Adipose tissue (tissue), 3 donors: Measurements from ENCODE around the gene RPL26. TPM values are rescaled to one million over a fixed set of nuclear protein-coding genes. Genes with fewer than 3 reads are reported as not detected.

Experiments
- H3K27ac ChIP-seq: one replicate; pipeline ENCODE4 v1.5.1; 2013; ENCODE audit warnings: low read depth, low read length
- WGBS, 3 donors: extraction: QIAGEN DNeasy Blood & Tissue Kit; methylation state at CpG; one replicate each; pipeline ENCODE4 v1.1.7; 2013; 5-methylcytosine and 5-hydroxymethylcytosine counted together
- polyA plus RNA-seq, 3 donors: library from polyadenylated mRNA; stranded (reverse); fragments of 200-250 nt; gene quantifications; one replicate each; pipeline ENCODE4 v1.2.3, GENCODE V29; 2013
- donor health status: healthy with polysubstance abuse.
- donor health status: Bipolar disorder and iron deficiency.
- donor health status: healthy.

Gene RPL26
- polyA plus RNA-seq, 3 donors: 2,554 to 5,822 (median 3,896) TPM

- WGBS, 3 donors: 67 to 69% (median 68%) methylated on average over 6 of the region's 6 CpGs
- no peak overlapping the region for H3K27ac ChIP-seq
Observed at GRCh38 chr17:8345052-8345690, 37.8 kb downstream of the RPL26 start.

DNA sequence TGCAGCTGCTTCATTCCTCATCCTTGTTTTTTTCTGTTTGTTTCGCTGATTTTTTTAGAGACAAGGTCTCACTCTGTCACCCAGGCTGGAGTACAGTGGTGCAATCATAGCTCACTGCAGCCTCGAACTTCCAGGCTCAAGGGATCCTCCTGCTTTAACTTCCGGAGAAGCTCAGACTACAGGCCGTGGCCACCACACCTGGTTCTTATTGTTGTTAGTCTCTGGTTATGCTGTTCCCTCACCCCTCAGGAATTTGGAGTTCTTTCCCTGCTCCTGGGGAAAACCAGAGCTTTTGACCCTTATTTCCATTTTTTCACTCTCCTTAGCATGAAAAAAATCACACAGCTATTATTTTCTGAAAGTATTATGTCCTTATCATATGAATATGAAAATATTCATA, 41.5 kb downstream of the RPL26 start:
- no peak overlapping the region for H3K27ac ChIP-seq
- WGBS, 3 donors: 67 to 77% (median 70%) methylated on average over 4 of the region's 4 CpGs

DNA sequence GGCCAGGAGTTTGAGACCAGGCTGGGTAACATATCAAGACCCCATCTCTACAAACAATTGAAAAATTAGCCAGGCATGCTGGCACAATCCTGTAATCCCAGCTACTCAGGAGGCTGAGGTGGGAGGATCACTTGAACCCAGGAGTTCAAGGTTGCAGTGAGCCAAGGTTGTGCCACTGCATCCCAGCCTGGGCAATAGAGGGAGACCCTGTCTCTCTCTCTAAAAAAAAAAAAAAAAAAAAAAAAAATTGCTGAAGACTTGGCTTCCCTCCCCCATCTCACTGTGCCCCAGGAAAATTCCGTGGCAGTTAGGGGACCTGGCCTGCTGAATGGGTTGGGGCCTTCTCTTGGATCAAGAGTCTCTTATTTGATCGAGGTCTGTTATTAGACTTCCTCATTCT, 43.5 kb downstream of the RPL26 start, which contains the start of gene ODF4:
ODF4 (plus strand) TSS at position 301 of the 400 bp plus-strand sequence. CDS start 212 bp downstream, outside the sequence.
- H3K27ac ChIP-seq: no peak within 1 kb of the TSS
- 74 to 83% (median 76%) methylated on average over 2 of the region's 2 CpGs for WGBS, 3 donors

DNA sequence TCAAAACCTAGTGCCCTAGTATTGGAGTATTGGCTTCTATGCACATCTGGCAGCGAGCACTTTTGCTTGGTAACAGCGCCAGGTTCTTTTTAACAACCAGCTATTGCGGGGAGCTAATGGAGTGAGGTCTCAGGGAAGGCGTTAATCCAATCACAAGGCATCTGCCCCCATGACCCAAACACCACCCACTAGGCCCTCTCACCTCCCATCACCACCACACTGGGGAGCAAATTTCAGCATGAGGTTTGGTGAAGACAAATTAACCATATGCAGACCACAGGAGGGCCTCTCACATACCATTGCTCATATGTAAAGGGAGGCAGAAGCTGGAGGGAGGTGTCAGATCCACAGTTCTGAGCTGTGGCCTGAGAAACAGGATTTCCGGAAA, 44.2 kb downstream of the RPL26 start:
- 72 to 83% (median 83%) methylated on average over 5 of the region's 5 CpGs for WGBS, 3 donors
- no peak overlapping the region for H3K27ac ChIP-seq

DNA sequence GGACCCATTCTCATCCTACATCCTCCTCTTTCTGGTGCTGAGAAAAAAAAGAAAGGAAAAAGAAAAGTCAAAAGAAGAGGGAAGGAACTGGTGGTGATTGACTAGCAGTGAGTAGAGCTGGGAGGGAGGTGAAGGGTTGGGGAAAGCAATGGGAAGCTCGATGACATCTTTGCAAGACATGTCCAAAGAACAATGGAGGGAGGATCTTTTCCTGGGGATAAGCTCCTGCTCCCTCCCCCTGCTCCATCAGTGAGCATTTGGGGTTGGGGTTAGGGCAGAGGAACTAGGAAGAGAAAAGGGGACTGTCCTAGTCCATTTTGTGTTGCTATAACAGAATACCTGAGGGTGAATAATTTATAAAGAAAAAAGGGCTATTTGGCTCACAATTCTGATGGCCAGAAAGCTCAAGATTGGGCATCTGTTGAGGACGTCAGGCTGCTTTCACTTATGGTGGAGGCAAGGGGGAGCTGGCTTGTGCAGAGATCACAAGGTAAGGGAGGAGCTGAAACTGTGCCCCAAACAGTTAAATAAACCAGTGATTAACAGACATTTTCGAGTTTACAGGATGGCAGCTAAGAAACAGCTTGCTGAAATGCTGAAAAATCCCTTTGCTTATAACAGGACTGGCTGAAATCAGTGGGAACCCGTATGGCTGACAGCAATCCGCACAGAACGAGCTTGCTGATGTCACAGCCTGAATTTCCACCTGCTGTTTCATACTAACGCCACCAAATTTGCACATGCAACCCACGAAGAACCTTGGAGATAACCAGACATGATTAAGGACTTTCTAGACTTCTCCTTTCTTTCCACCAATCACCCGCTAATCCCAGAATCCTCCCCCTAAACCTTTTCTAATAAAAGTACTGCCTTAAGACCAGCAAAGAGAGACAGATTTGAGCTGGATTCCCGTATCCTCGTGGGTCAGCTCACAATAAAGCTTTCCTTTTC, 44.9 kb downstream of the RPL26 start:
- WGBS, 3 donors: 20 to 39% (median 32%) methylated on average over 11 of the region's 11 CpGs
- H3K27ac ChIP-seq: no peak overlapping the region

DNA sequence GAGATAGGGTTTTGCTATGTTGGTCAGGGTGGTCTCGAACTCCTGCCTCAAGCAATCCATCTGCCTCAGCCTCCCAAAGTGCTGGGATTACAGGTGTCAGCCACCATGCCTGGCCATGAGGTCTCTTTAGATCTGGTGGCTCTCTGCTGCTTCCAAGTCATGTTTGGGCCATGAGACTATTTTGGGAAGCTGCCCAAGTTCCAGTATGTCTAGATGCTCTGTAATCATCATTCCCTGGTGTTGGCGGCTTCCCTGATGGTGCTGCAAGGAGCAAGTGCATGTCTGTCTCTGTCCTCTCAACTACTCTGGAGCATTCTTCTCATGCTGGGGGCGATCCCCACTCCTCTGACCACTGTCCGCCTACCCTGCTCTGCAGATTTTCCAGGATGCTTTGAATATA, 49.7 kb downstream of the RPL26 start:
- no peak overlapping the region for H3K27ac ChIP-seq
- 89 to 95% (median 93%) methylated on average over 4 of the region's 4 CpGs for WGBS, 3 donors

DNA sequence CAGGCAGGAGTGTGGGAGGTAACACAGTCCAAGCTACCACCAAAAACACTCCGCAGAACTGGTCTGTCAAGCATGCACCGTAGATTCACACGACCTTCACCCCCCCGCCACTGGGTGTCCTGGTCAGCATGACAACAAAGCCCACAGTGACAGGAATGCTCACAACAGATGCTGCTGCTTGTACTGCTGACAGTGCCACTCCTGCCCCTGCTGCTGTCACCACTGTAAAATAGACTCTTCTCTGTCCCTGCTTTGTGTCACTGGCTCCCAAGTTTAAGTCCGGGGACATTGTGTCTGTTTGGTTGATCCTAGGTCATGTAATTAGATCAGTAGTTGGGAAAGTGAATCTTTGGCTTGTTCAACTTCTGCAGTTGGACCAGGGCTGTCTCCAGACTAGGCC, 50.3 kb downstream of the RPL26 start:
- H3K27ac ChIP-seq: no peak overlapping the region

GRCh38 chr17:8332128-8332527, 50.9 kb downstream of the RPL26 start:
- WGBS, 3 donors: 73 to 87% (median 86%) methylated on average over 2 of the region's 2 CpGs
- no peak overlapping the region for H3K27ac ChIP-seq

More for the DNA sequence above, 50.3 kb downstream of the RPL26 start:
- 41 to 73% (median 62%) methylated on average over 5 of the region's 5 CpGs for WGBS, 3 donors

Other genes starting within 250 kb of the RPL26 start
- 100 to 1,000 TPM in 2 of 3 donors, 10 to 100 TPM in 1; 89.7 to 239 (median 142) TPM for gene PER1, start 230.8 kb downstream of the RPL26 start, polyA plus RNA-seq
- 10 to 100 TPM; 36.0 to 52.6 (median 49.6) TPM for gene VAMP2, start 220.2 kb downstream of the RPL26 start, polyA plus RNA-seq
- 10 to 100 TPM in 1 of 3 donors, 1 to 10 TPM in 2; 4.5 to 12.1 (median 8.6) TPM for gene TMEM107, start 206.8 kb downstream of the RPL26 start, polyA plus RNA-seq
- gene BORCS6, start 193.0 kb downstream of the RPL26 start, polyA plus RNA-seq: 10 to 100 TPM in 1 of 3 donors, 1 to 10 TPM in 2; 3.3 to 13.9 (median 5.2) TPM
- 1 to 10 TPM in 1 of 3 donors, under 1 TPM in 2; 0.52 to 2.5 (median 0.56) TPM for gene AURKB, start 172.6 kb downstream of the RPL26 start, polyA plus RNA-seq
- gene CTC1, start 135.1 kb downstream of the RPL26 start, polyA plus RNA-seq: 10 to 100 TPM; 10.3 to 19.8 (median 12.1) TPM
- 10 to 100 TPM in 1 of 3 donors, 1 to 10 TPM in 2; 8.2 to 20.7 (median 9.3) TPM for gene PFAS, start 133.9 kb downstream of the RPL26 start, polyA plus RNA-seq
- gene RANGRF, start 94.5 kb downstream of the RPL26 start, polyA plus RNA-seq: 10 to 100 TPM; 19.1 to 36.4 (median 32.4) TPM
- 1 to 10 TPM; 2.9 to 5.7 (median 3.9) TPM for gene SLC25A35, start 87.8 kb downstream of the RPL26 start, polyA plus RNA-seq
- 10 to 100 TPM in 2 of 3 donors, 1 to 10 TPM in 1; 3.2 to 66.0 (median 54.8) TPM for gene ARHGEF15, start 73.0 kb downstream of the RPL26 start, polyA plus RNA-seq
- not detected for gene ODF4, start 43.4 kb downstream of the RPL26 start, polyA plus RNA-seq
- under 1 TPM in 1 of 3 donors, not detected in 2; 0.03 TPM for gene RNF222, start 14.6 kb upstream of the RPL26 start, polyA plus RNA-seq
- 10 to 100 TPM; 14.8 to 68.8 (median 54.0) TPM for gene NDEL1, start 52.7 kb upstream of the RPL26 start, polyA plus RNA-seq
- 10 to 100 TPM in 2 of 3 donors, 1 to 10 TPM in 1; 7.0 to 19.8 (median 18.9) TPM for gene MYH10, start 247.5 kb upstream of the RPL26 start, polyA plus RNA-seq